Brain microvascular endothelial cell (primary cell): Measurements from ENCODE around the gene LDLRAD4.

Experiments used
- DNase-seq: peaks from one replicate; pipeline ENCODE4 v3.0.0-alpha.2; 2020
- H3K27ac ChIP-seq: fragments of 250-450 bp; sonication (Bioruptor Pico); 2 replicates; pipeline ENCODE4 v1.5.1; 2020; ENCODE audit warnings: mild to moderate bottlenecking, moderate library complexity
- H3K27me3 ChIP-seq: fragments of 250-450 bp; sonication (Bioruptor Pico); replicated peaks from 2 replicates; pipeline ENCODE4 v1.5.1; 2020; ENCODE audit warnings: mild to moderate bottlenecking
- H3K36me3 ChIP-seq: fragments of 250-450 bp; sonication (Bioruptor Pico); replicated peaks from 2 replicates; pipeline ENCODE4 v1.5.1; 2020; ENCODE audit warnings: mild to moderate bottlenecking
- H3K4me3 ChIP-seq: 2 replicates; pipeline ENCODE4 v1.5.1; 2011; ENCODE audit warnings: low read depth, mild to moderate bottlenecking, control low read depth, low read length, moderate library complexity
- CTCF ChIP-seq: IDR thresholded peaks from 2 replicates; pipeline ENCODE4 v1.5.1; 2011; ENCODE audit warnings: low read depth, mild to moderate bottlenecking, moderate library complexity, low read length, control low read depth, inconsistent platforms; ENCODE audit errors: missing control alignments
- in situ Hi-C: cut with HindIII; loops from 2 replicates; pipeline ENCODE4 v1.10.0; 2017; ENCODE audit warnings: low sequenced_read_pairs, low pct_ligation_motif_present

The LDLRAD4 gene

GRCh38 chr18:13577781-13578180 is 359.2 kb downstream of the LDLRAD4 start:
- in situ Hi-C loops = no loop called here
- no peak for DNase-seq
- TF ChIP-seq CTCF = no peak
- H3K4me3 ChIP-seq = no peak overlapping the region
- H3K36me3 ChIP-seq = no peaks in the 10 kb centered on the region
- H3K27me3 ChIP-seq = no peaks in the 10 kb centered on the region
- no peak overlapping the region for H3K27ac ChIP-seq

- Histone ChIP-seq H3K27ac (no peak overlapping the region), H3K4me3 (no peak overlapping the region), H3K27me3 (no peaks in the 10 kb centered on the region), H3K36me3 (no peaks in the 10 kb centered on the region)
- no peak for TF ChIP-seq CTCF
- no peak for DNase-seq
- in situ Hi-C loops = no loop called here
These were observed 359.8 kb downstream of the LDLRAD4 start for GRCh38 chr18:13578400-13578799.

- no peak for DNase-seq
- no peak overlapping the region for H3K4me3 ChIP-seq
- H3K36me3 ChIP-seq = no peaks in the 10 kb centered on the region
- no peaks in the 10 kb centered on the region for H3K27me3 ChIP-seq
- H3K27ac ChIP-seq = no peak overlapping the region
- TF ChIP-seq CTCF = no peak
- in situ Hi-C loops = no loop called here
These were observed 361.3 kb downstream of the LDLRAD4 start for GRCh38 chr18:13579874-13580273.

- no peak for TF ChIP-seq CTCF
- no peak for DNase-seq
- no peaks in the 10 kb centered on the region for H3K36me3 ChIP-seq
- no peaks in the 10 kb centered on the region for H3K27me3 ChIP-seq
- H3K4me3 ChIP-seq = no peak overlapping the region
- H3K27ac ChIP-seq = no peak overlapping the region
- in situ Hi-C loops = no loop called here
These were observed 361.8 kb downstream of the LDLRAD4 start for GRCh38 chr18:13580351-13580750.

- TF ChIP-seq CTCF = no peak
- DNase-seq = no peak
- in situ Hi-C loops = no loop called here
- no peak overlapping the region for H3K4me3 ChIP-seq
- H3K27me3 ChIP-seq = no peaks in the 10 kb centered on the region
- H3K36me3 ChIP-seq = no peaks in the 10 kb centered on the region
- H3K27ac ChIP-seq = no peak overlapping the region
These were observed 362.4 kb downstream of the LDLRAD4 start for GRCh38 chr18:13580991-13581390.

- in situ Hi-C loops = no loop called here
- Histone ChIP-seq H3K27me3 (no peaks in the 10 kb centered on the region), H3K27ac (no peak overlapping the region), H3K4me3 (no peak overlapping the region), H3K36me3 (no peaks in the 10 kb centered on the region)
- no peak for TF ChIP-seq CTCF
- DNase-seq = no peak
These were observed 363.1 kb downstream of the LDLRAD4 start for GRCh38 chr18:13581496-13582177.
